Measurements from ENCODE around the gene SDCBP2.

DNA sequence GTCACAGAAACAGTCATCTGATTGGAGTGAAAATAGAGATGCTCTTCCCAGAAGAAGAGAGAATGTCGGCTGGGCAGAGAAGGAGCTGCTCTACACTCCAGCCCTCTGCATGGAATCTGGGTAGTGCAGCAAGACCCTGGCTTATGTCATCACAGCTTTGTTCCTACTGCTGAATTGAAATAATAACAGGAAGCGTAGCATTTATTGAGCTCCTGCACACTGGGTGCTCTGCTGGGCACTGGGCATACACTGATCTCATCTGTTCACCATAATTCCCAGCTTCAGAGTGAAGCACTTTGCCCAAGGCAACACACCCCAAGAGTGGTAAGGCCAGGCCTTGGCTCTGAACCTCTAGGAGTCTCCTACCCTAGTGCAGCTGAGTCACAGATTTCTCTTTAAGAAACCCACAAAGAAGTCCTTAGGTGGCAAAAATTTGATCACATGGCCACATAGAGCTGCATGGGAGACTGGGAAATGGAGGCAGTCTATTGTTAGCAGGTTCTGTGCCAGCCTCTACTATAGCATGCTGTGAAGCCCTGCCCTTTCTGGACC lies 3.9 kb upstream of the SDCBP2 start:
- TF ChIP-seq, protein P1, sequence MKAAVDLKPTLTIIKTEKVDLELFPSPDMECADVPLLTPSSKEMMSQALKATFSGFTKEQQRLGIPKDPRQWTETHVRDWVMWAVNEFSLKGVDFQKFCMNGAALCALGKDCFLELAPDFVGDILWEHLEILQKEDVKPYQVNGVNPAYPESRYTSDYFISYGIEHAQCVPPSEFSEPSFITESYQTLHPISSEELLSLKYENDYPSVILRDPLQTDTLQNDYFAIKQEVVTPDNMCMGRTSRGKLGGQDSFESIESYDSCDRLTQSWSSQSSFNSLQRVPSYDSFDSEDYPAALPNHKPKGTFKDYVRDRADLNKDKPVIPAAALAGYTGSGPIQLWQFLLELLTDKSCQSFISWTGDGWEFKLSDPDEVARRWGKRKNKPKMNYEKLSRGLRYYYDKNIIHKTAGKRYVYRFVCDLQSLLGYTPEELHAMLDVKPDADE (IDR thresholded peaks at IDR 0.05): no peak
- TF ChIP-seq, protein P2, sequence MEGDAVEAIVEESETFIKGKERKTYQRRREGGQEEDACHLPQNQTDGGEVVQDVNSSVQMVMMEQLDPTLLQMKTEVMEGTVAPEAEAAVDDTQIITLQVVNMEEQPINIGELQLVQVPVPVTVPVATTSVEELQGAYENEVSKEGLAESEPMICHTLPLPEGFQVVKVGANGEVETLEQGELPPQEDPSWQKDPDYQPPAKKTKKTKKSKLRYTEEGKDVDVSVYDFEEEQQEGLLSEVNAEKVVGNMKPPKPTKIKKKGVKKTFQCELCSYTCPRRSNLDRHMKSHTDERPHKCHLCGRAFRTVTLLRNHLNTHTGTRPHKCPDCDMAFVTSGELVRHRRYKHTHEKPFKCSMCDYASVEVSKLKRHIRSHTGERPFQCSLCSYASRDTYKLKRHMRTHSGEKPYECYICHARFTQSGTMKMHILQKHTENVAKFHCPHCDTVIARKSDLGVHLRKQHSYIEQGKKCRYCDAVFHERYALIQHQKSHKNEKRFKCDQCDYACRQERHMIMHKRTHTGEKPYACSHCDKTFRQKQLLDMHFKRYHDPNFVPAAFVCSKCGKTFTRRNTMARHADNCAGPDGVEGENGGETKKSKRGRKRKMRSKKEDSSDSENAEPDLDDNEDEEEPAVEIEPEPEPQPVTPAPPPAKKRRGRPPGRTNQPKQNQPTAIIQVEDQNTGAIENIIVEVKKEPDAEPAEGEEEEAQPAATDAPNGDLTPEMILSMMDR (conservative IDR thresholded peaks at IDR 0.05; ENCODE audit: low read depth in 2 of 2): no peak
- no peak for TF ChIP-seq POLR2AphosphoS5 (IDR thresholded peaks at IDR 0.05; ENCODE audit: low read depth)
- TF ChIP-seq CREB1 (CRISPR knock-in tag; IDR thresholded peaks at IDR 0.05; ENCODE audit: low read depth): no peak

Measured in GM23338 (cell line).